ENCODE measurements around the gene RNF114.

GRCh38 chr20:49955167-49955566 lies 19.0 kb downstream of the RNF114 start:
- TF ChIP-seq CTCF (IDR thresholded peaks at IDR 0.05) (no peak), POLR2A (IDR thresholded peaks at IDR 0.05) (no peak)

Data from esophagus squamous epithelium (tissue), 4 donors.